Transverse colon (tissue), 4 donors: ENCODE measurements around the gene RNF130. TPM values are rescaled to one million over a fixed set of nuclear protein-coding genes. Genes with fewer than 3 reads are reported as not detected.

Experiments
- DNase-seq: peaks from one replicate; pipeline ENCODE4 v3.0.0-alpha.2; 2019
- H3K27ac ChIP-seq, 4 donors: fragments of 200-600 bp; sonication (generic); 2 replicates each; pipeline ENCODE4 v1.5.1; 2016 to 2018; ENCODE audit warnings: inconsistent platforms in 4 of 4
- H3K27me3 ChIP-seq: fragments of 200-600 bp; sonication (generic); 2 replicates; pipeline ENCODE4 v1.5.1; 2017; ENCODE audit warnings: inconsistent platforms
- H3K36me3 ChIP-seq, 4 donors: fragments of 200-600 bp; sonication (generic); 2 replicates each; pipeline ENCODE4 v1.5.1; 2017 to 2019; ENCODE audit warnings: inconsistent platforms in 4 of 4
- H3K4me1 ChIP-seq, 4 donors: fragments of 200-600 bp; sonication (generic); 2 replicates each; pipeline ENCODE4 v1.5.1; 2017 to 2020; ENCODE audit warnings: inconsistent platforms in 4 of 4
- H3K4me3 ChIP-seq, 4 donors: fragments of 200-600 bp; sonication (generic); 1 replicate in 1 of 4; 2 replicates in 3 of 4; pipeline versions ENCODE4 v1.5.1 to v1.6.1; 2017 to 2019; ENCODE audit warnings: inconsistent platforms in 4 of 4
- H3K9me3 ChIP-seq, 2 donors: fragments of 200-600 bp; sonication (generic); 2 replicates each; pipeline ENCODE4 v1.5.1; 2017 to 2019; ENCODE audit warnings: inconsistent platforms in 2 of 2
- EP300 ChIP-seq: sonication (generic); formaldehyde crosslinking; IDR thresholded peaks from one replicate; pipeline ENCODE4 v1.6.1; 2017; ENCODE audit warnings: antibody characterized with exemption, low read depth
- POLR2A ChIP-seq: fragments of 450-650 bp; IDR thresholded peaks from one replicate; pipeline ENCODE4 v1.6.1; 2016; ENCODE audit warnings: antibody characterized with exemption, mild to moderate bottlenecking, moderate library complexity
- POLR2AphosphoS5 ChIP-seq, 3 donors: sonication (generic); formaldehyde crosslinking; IDR thresholded peaks; one replicate each; pipeline ENCODE4 v1.6.1; 2016; ENCODE audit warnings: antibody characterized with exemption in 3 of 3
- WGBS, 2 donors: methylation state at CpG; one replicate each; pipeline ENCODE4 v1.1.5; 2018; ENCODE audit warnings: low coverage in 1 of 2; 5-methylcytosine and 5-hydroxymethylcytosine counted together
- in situ Hi-C, 4 donors: fragments of 200-750 bp; cut with MboI; loops; one replicate each; pipeline versions ENCODE4 v1.15.0 to v1.15.1; 2017; ENCODE audit warnings: low sequenced_read_pairs in 3 of 4, low pct_ligation_motif_present in 1 of 4, low pct_unique_long_range_greater_than_20kb in 1 of 4
- intact Hi-C: fragments of 100-400 bp; cut with DNase I; formaldehyde crosslinking; loops from one replicate; pipeline ENCODE4 v1.15.1; 2023; ENCODE audit warnings: low total_unique reads
- total RNA-seq, 4 donors: library from RNA; depleted of rRNA; stranded (reverse); fragments of >200 nt; gene quantifications; one replicate each; pipeline ENCODE4 v1.1.0, GENCODE V29; 2016
- TF ChIP-seq, protein P1 (sequence below), 5 experiments: fragments of 200-600 bp in 3 of 5; fragments of 450-650 bp in 2 of 5; sonication (generic) in 3 of 5; IDR thresholded peaks; 1 replicate in 2 of 5; 2 replicates in 3 of 5; pipeline ENCODE4 v1.5.1; 2016 to 2017; ENCODE audit warnings: antibody characterized with exemption in 5 of 5, inconsistent platforms in 3 of 5, mild to moderate bottlenecking in 2 of 5, moderate library complexity in 1 of 5

Gene RNF130
- total RNA-seq, 4 donors from 2014 or later, result 62.2 to 95.2 (median 70.3) TPM

DNA sequence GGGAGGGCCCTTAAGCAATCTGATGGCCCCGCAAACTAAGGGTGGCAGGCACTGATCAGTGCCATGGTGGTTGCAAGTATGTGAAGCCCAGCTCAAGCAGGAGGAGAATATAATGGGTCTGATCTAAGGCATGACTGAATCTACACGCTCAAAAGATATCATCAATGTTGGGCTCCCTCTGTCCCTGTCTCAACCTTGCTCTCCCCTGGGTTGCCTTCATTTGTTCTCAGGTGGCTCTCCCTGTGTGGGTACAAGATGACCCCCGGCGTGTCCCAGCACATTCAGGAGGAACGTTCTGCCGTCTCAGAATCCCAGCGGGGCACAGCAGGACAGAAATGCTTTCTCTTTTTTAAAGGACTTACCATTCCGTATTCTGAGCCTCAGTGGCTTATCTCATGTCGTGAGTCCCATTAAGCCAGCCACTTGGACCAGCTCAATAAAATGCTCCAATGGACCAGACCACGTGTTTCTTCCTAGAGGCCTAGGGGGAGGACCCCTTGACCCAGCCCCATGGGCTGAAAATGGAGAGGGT is 12.0 kb upstream of the RNF130 start:
- Histone ChIP-seq H3K4me3 (no peak overlapping the region), H3K9me3 (no peaks in the 10 kb centered on the region), H3K27ac (no peak overlapping the region), H3K4me1 (peaks cover 0 to 15% (median 3%) of the 10 kb centered on the region in 4 donors), H3K27me3 (peaks cover 10% of the 10 kb centered on the region), H3K36me3 (no peaks in the 10 kb centered on the region)
- intact Hi-C loops (loop anchor here (10.0 kb wide), 1 partner anchor 411 kb away; the partner anchor contains the start of gene CNOT6), in situ Hi-C loops (loop anchor here in 1 of 4 donors (25.0 kb wide), 2 partner anchors 96 to 171 kb away; partner anchors contain the start of gene TBC1D9B)
- no peak for TF ChIP-seq POLR2AphosphoS5 (IDR thresholded peaks at IDR 0.05)
- TF ChIP-seq EP300, result no peak
- TF ChIP-seq POLR2A, result no peak
- TF ChIP-seq, protein P1, sequence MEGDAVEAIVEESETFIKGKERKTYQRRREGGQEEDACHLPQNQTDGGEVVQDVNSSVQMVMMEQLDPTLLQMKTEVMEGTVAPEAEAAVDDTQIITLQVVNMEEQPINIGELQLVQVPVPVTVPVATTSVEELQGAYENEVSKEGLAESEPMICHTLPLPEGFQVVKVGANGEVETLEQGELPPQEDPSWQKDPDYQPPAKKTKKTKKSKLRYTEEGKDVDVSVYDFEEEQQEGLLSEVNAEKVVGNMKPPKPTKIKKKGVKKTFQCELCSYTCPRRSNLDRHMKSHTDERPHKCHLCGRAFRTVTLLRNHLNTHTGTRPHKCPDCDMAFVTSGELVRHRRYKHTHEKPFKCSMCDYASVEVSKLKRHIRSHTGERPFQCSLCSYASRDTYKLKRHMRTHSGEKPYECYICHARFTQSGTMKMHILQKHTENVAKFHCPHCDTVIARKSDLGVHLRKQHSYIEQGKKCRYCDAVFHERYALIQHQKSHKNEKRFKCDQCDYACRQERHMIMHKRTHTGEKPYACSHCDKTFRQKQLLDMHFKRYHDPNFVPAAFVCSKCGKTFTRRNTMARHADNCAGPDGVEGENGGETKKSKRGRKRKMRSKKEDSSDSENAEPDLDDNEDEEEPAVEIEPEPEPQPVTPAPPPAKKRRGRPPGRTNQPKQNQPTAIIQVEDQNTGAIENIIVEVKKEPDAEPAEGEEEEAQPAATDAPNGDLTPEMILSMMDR (IDR thresholded peaks at IDR 0.05), result no peak
- WGBS, 2 donors, result 86 to 96% methylated on average over 4 to 10 of the region's 10 CpGs
- no peak for DNase-seq

DNA sequence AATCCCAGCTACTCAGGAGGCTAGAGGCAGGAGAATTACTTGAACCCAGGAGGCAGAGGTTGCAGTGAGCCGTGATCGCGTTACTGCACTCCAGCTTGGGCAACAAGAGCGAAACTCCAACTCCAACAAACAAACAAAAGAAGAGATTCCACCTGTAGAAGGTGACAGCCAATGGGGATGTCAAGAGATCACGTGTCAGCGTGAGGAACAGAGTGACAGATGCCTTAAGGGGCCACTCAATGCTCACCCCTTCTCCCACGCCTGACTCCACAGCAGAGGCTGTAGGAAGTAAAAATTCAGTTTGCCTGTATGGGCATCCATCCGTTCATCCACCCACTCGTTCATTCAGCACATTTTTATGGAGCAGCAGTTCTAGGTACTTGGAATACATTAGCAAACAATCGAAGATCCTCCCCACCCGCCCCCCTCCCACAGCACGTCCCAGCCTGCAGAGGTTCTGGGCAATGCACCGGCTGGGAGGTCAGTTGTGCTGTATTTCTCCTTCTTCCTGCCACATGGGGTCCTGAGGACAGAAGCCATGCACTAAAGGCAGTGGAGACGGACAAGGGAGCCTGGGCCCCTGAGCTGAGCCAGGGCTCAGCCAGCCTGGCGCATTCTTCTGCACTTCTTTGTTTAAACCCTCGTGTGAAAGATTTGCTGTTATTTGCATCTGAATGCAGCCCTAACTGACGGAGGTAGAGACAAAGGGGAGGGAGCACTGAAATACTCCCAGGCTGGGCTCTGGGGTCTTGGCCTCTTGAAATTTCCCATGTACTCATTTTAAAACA is 11.3 kb upstream of the RNF130 start:
- no peak overlapping the region for H3K27ac ChIP-seq
- DNase-seq, result no peak
- intact Hi-C loops, result loop anchor here (10.0 kb wide), 1 partner anchor 412 kb away; the partner anchor contains the start of gene CNOT6
- H3K9me3 ChIP-seq, result no peaks in the 10 kb centered on the region
- H3K4me1 ChIP-seq, result peaks cover 0 to 15% (median 3%) of the 10 kb centered on the region in 4 donors
- peaks cover 10% of the 10 kb centered on the region for H3K27me3 ChIP-seq
- no peak overlapping the region for H3K4me3 ChIP-seq
- TF ChIP-seq POLR2A, result no peak
- TF ChIP-seq, protein P1 (IDR thresholded peaks at IDR 0.05), result no peak
- TF ChIP-seq POLR2AphosphoS5 (IDR thresholded peaks at IDR 0.05), result no peak
- no peak for TF ChIP-seq EP300
- in situ Hi-C loops, result loop anchor here in 1 of 4 donors (25.0 kb wide), 2 partner anchors 96 to 171 kb away; partner anchors contain the start of gene TBC1D9B
- WGBS, 2 donors, result 80% methylated on average over 2 to 17 of the region's 17 CpGs
- no peaks in the 10 kb centered on the region for H3K36me3 ChIP-seq

DNA sequence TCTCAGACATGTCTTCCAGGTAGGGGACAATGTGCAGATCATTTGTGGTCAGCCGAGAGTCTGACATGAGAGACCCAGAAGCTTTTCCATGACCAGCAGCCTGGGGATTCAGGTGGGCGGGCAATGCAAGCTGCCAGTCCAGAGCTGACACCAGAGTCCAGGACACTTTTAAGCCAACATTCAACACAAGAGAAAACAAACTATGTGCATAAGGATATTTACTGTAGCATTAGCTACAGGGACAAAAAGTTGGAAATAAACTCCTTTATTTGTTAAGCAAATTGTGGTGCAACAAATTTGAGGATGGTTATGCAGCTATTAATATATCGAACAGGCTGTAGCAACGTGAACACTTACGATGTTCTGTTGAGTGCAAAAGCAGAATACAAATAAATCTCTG is 9.9 kb upstream of the RNF130 start:
- Histone ChIP-seq H3K27ac (no peak overlapping the region), H3K9me3 (no peaks in the 10 kb centered on the region), H3K4me3 (no peak overlapping the region), H3K27me3 (peaks cover 10% of the 10 kb centered on the region), H3K36me3 (no peaks in the 10 kb centered on the region), H3K4me1 (peaks cover 0 to 15% (median 3%) of the 10 kb centered on the region in 4 donors)
- no peak for DNase-seq
- TF ChIP-seq POLR2A (no peak), EP300 (no peak), POLR2AphosphoS5 (IDR thresholded peaks at IDR 0.05) (no peak)
- TF ChIP-seq, protein P1 (IDR thresholded peaks at IDR 0.05), result no peak
- WGBS, 2 donors, result 89 to 90% methylated on average over 3 to 5 of the region's 5 CpGs
- in situ Hi-C loops, result loop anchor here in 1 of 4 donors (25.0 kb wide), 2 partner anchors 94 to 169 kb away; partner anchors contain the start of gene TBC1D9B
- intact Hi-C loops, result loop anchor here (10.0 kb wide), 1 partner anchor 413 kb away; the partner anchor contains the start of gene CNOT6
